Subcutaneous adipose tissue (tissue), 4 donors: Measurements from ENCODE around the gene ZNF358. TPM values are rescaled to one million over a fixed set of nuclear protein-coding genes. Genes with fewer than 3 reads are reported as not detected.

Experiments used
- CTCF ChIP-seq: fragments of 450-650 bp; IDR thresholded peaks from one replicate; pipeline ENCODE4 v1.5.1; 2016; ENCODE audit warnings: low read depth, mild to moderate bottlenecking, control low read depth, antibody characterized with exemption, moderate library complexity
- total RNA-seq, 4 donors: library from RNA; depleted of rRNA; stranded (reverse); fragments of >200 nt; gene quantifications; one replicate each; pipeline ENCODE4 v1.1.0, GENCODE V29; 2016

ZNF358 gene
- total RNA-seq, 4 donors from 2014 or later, result 39.8 to 88.7 (median 46.7) TPM

GRCh38 chr19:7550169-7550770 is 34.4 kb downstream of the ZNF358 start:
- TF ChIP-seq CTCF, result no peak

GRCh38 chr19:7550987-7551761 is 35.3 kb downstream of the ZNF358 start:
- no peak for TF ChIP-seq CTCF

- TF ChIP-seq CTCF, result no peak
These were observed 36.9 kb downstream of the ZNF358 start for GRCh38 chr19:7552781-7553180.

- TF ChIP-seq CTCF, result no peak
These were observed 38.7 kb downstream of the ZNF358 start for GRCh38 chr19:7554565-7554964.

GRCh38 chr19:7554990-7555864 is 39.3 kb downstream of the ZNF358 start:
- no peak for TF ChIP-seq CTCF

GRCh38 chr19:7556696-7557315 is 40.9 kb downstream of the ZNF358 start:
- TF ChIP-seq CTCF, result no peak
